OCI-LY3 (cell line): ENCODE measurements around the gene MYO9A.

ENCODE experiments used
- CTCF ChIP-seq: fragments of 200-600, 300-600 bp; sonication (generic); IDR thresholded peaks from 2 replicates; pipeline ENCODE4 v1.5.1; 2014; ENCODE audit warnings: antibody characterized with exemption, low read length, low read depth
- EZH2phosphoT487 ChIP-seq: fragments of 200-600 bp; shearing (Covaris generic); IDR thresholded peaks from 2 replicates; pipeline ENCODE4 v1.6.1; 2018; ENCODE audit warnings: antibody characterized with exemption, mixed run types, low read depth

- no peak for TF ChIP-seq CTCF
- no peak for TF ChIP-seq EZH2phosphoT487
Measured at GRCh38 chr15:72160696-72161245, 42.8 kb upstream of the MYO9A start.
